Measurements from ENCODE around the gene WNT9A.
"Not testable (repeated sequence)": the region's sequence is repeated elsewhere in the genome, so short reads cannot be mapped to it uniquely, and the experiment has no call there.

The WNT9A gene

GRCh38 chr1:227947676-227948492 lies at the start of gene WNT9A:
WNT9A (minus strand) TSS chr1:227947932; CDS start chr1:227947887, 45 bp downstream.
- no peak for DNase-seq (ENCODE audit: low read depth)

GRCh38 chr1:227996187-227996950 lies 48.6 kb upstream of the WNT9A start:
- DNase-seq (ENCODE audit: low read depth), result no peak

- no peak for DNase-seq (ENCODE audit: low read depth)
Measured at GRCh38 chr1:227994632-227995300, 47.0 kb upstream of the WNT9A start.

- DNase-seq (ENCODE audit: low read depth), result no peak
Measured at GRCh38 chr1:227987181-227987580, 39.4 kb upstream of the WNT9A start.

GRCh38 chr1:227975583-227976283 lies 28.0 kb upstream of the WNT9A start:
- DNase-seq (ENCODE audit: low read depth), result not testable (repeated sequence)

GRCh38 chr1:227973724-227974288 lies 26.1 kb upstream of the WNT9A start:
- not testable (repeated sequence) for DNase-seq (ENCODE audit: low read depth)

GRCh38 chr1:227972843-227973374 lies 25.2 kb upstream of the WNT9A start:
- not testable (repeated sequence) for DNase-seq (ENCODE audit: low read depth)

- DNase-seq (ENCODE audit: low read depth), result not testable (repeated sequence)
Measured at GRCh38 chr1:227972283-227972679, 24.5 kb upstream of the WNT9A start.

- DNase-seq (ENCODE audit: low read depth), result not testable (repeated sequence)
Measured at GRCh38 chr1:227971643-227972282, 24.0 kb upstream of the WNT9A start.

- DNase-seq (ENCODE audit: low read depth), result not testable (repeated sequence)
Measured at GRCh38 chr1:227971216-227971615, 23.5 kb upstream of the WNT9A start.

- not testable (repeated sequence) for DNase-seq (ENCODE audit: low read depth)
Measured at GRCh38 chr1:227970076-227970995, 22.6 kb upstream of the WNT9A start.

- not testable (repeated sequence) for DNase-seq (ENCODE audit: low read depth)
Measured at GRCh38 chr1:227967815-227968214, 20.1 kb upstream of the WNT9A start.

GRCh38 chr1:227966733-227967132 lies 19.0 kb upstream of the WNT9A start:
- DNase-seq (ENCODE audit: low read depth), result not testable (repeated sequence)

- no peak for DNase-seq (ENCODE audit: low read depth)
Measured at GRCh38 chr1:227961651-227962466, 14.1 kb upstream of the WNT9A start.

- DNase-seq (ENCODE audit: low read depth), result no peak
Measured at GRCh38 chr1:227959325-227959860, 11.7 kb upstream of the WNT9A start.

GRCh38 chr1:227958617-227959324 lies 11.0 kb upstream of the WNT9A start:
- DNase-seq (ENCODE audit: low read depth), result no peak

- no peak for DNase-seq (ENCODE audit: low read depth)
Measured at GRCh38 chr1:227955808-227956207, 8.1 kb upstream of the WNT9A start.

Data from GM04503 (cell line).